Stimulated activated CD8-positive, alpha-beta memory T cell treated with anti-CD3 and anti-CD28 coated beads, Interleukin-2, amount 100 ng/mL, for 1 hour (primary cell): ENCODE results near the gene NEIL1.
"Not testable (repeated sequence)": the region's sequence is repeated elsewhere in the genome, so short reads cannot be mapped to it uniquely, and the experiment has no call there.

Source experiments
- DNase-seq, 2 donors: peaks; one replicate each; pipeline ENCODE4 v3.0.0-alpha.2; 2020; ENCODE audit warnings: low read depth in 2 of 2

NEIL1 gene

DNA sequence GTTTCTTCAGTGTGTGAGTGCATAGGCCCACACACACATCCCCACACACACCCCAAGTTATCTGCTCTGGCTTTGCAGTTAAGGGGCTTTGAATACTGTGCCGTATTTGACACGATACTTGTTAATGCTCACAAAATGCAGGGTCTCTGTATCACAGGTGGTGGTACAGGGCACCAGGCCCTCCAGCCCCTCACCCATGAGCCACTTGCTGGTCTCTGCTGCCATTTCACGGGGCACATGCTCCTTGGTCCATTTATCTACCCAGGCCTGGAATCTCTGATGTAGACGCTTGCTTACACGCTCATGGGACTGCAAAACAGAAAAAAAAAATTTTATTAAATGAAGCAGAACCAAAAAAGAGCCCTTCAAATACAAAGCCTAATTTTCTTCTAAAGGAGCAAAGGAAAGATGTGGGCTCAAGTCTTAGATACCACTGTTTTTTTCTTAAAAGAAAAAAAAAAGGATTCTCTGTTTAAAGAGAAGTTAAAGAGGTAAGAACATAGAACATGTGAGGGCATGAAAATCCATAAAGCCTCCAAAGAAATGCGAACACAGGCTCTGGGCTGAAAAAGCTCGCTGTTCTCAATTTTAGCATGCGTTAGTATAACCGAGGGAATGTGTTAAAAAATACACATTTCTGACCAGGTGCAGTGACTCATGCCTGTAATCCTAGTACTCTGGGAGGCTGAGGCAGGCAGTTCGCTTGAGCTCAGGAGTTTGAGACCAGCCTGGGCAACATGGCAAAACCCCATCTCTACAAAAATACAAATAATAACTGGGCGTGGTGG is 25.3 kb downstream of the NEIL1 start:
- DNase-seq: no peak

DNA sequence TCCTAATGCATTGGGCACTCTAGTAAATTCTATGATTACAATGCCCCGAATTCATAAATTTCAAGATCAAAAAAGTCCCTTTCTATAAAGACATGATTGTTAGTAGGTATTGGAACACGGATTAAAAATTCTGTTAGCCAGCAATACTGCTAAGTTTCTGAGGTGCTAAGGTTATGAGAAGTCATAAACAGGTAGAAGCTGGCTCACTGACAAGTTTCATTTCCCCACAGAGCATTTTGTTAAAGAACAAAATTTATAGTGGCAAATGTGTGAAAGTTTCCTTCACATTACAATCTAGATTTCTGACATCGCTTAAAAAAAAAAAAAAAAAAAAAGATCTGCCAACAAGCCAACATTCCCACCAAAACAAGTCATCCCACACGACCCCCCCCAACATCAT is 33.9 kb downstream of the NEIL1 start:
- no peak for DNase-seq

DNA sequence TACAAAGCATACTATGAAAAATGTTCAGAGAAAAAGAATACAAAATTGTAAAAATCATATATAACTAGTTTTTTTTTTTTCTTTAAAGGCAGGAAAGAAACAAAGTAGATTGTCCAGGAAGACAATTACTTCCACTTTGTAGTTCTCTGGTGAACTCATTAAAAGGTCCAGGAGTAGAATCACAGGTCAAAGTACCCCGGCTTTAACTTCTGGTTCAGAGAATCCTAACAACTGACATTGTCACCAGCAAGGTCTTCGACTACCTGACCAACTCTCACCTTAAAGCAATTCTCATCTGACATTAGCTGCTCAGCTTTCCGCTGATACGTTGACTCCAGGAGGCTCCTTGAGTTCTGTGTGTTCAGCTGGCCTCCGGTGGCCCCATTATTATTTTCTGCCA is 37.1 kb downstream of the NEIL1 start:
- not testable (repeated sequence) for DNase-seq

DNA sequence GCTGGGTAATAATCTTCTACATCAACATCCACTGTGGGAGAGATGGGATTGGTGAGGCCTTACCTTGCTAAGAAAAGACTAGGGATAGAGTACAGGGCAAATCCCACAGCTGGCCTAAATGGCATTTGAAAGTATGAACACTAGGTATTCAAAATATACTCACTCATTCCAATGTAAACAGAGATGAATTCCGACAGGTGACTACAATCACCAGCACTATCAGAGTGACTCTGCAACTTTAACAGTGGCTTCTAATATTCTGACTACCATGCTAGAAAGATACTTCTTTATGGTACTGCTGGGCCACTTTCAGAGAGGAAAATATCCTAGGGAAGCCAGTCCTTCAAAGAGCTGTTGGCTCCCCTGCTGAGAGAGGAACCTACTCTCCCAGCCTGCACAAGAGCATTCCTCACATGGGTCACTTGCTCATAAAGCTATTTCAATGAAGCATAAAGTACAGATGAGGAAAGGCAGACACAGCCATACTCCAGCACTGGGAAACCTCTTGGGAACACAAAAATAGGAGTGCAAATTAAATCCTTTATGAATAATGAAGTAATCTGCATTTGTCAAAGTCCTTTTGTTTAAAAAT is 43.0 kb downstream of the NEIL1 start:
- no peak for DNase-seq

DNA sequence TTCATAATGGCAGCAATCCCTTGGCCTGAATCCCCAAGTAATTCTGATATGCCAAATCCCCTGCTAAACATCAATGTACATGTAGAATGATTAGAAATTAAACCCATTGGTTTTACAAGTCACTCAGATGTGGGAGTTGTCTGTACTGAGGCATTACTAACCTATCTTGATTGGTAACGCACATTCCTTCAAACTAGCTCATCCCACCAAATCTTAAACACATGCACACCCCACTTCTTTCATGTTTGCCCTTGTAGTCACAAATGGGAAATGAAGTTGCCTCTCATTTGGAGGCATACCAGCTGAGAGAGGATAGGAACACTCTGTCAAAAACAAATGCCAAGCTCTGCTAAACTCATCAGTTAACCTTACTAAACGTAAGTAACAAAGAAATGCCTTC is 50.7 kb downstream of the NEIL1 start:
- no peak for DNase-seq

DNA sequence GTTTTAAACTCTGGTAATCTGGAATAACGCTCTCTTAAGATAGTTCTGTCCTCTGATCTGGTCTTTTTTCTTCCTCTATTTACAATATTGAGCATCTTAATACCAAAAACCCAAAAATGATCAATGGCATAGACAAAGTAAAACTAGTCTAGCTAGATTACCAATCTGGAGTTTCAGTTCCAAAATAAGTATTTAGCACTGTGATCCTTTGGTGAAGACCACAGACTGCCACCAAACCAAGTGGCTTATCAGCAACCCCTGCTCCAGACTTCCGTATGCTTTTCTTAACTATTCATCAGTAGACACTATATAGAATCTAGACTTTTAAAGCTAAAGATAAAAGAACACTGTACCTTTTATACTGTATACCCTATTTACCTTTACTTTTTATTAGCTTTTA is 57.1 kb downstream of the NEIL1 start:
- no peak for DNase-seq
